GM21423 (cell line): ENCODE results near the gene SLC35D2.
A peak's percentile ranks its signal among the peaks of the same experiment; 100 is the strongest.
"Not testable (repeated sequence)": the region's sequence is repeated elsewhere in the genome, so short reads cannot be mapped to it uniquely, and the experiment has no call there.

ENCODE experiments used
- ATAC-seq: cut with Tn5 transposase; IDR thresholded peaks from one replicate; pipeline ENCODE4 v1.9.1; 2021; ENCODE audit warnings: mild to moderate bottlenecking, moderate library complexity; ENCODE audit not compliant: unreplicated experiment

The SLC35D2 gene

DNA sequence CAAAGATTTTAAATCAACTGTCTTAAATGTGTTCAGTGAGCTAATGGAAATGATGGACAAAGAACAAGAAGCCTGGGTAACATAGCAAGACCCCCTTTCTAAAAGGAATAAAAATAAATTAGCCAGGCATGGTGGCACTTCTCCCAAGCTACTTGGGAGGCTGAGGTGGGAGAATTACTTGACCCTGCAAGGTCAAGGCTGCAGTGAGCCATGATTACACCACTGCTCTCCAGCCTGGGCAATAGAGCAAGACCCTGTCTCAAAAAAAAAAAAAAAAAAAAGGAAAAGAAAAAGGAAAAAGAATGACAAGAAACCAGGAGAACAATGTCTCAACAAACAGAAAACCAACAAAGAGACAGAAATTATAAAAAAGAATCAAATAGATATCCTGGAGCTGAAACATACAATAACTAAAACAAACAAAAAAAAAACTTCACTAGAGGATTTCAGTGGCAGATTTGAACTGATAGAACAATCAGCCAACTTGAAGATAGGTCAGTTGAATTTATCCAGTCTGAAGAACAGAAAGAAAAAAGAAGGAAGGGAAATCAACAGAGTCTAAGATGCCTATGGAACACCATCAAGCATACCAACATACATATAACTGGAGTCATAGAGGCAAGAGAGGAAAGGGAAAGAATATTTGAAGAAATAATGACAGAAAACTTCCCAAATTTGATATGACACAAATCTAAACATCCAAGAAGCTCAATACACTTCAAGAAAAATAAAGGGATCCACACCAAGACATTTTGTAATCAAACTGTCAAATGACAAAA is 16.8 kb upstream of the SLC35D2 start:
- ATAC-seq = no peak

DNA sequence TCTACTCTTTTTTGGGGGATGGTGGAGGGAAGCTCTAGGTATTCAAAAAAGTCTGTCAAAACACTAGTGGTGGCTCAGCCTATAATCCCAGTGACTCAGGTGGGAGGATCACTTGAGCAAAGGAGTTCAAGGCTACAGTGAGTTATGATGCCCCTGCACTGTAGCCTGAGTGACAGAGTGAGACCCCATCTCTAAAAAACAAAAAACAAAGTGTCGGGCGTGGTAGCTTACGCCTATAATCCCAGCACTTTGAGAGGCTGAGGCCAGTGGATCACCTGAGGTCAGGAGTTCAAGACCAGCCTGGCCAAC is 15.8 kb upstream of the SLC35D2 start:
- no peak for ATAC-seq

DNA sequence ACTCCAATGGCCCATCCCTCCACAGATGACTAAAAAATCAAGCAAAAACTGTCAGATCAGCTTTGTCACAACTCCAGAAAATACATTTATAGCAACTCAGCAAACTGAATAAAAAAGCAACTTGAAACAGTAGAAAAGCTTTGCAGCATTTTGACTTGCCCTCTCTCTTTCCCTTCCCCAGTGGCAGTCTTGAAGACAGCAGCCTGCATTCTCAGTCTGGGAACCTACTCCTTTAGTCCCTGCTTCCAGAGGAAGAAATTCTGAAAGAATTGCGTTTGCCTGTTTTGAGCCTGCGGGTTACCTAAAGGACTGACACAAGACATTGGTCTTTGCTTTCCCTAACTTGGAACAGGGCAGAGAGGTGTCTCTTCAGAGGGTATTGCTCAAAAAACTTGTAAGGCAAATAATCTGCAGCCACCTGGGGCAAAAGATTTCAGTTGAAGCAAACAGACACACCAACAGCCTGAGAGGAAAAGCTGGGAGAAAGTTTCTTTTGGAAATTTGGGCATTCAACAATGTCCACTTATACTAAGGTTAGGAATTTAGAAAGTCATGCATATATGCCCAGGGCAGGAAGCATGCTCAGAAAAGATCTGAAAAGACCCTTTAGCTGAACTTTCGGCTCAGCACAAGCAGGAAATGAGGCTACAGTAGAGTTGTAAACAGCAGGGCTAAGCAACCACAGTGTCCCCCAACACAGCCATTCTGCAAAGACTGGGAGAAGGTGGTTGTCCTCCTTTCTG is 15.2 kb upstream of the SLC35D2 start:
- peak; percentile 74 for ATAC-seq

DNA sequence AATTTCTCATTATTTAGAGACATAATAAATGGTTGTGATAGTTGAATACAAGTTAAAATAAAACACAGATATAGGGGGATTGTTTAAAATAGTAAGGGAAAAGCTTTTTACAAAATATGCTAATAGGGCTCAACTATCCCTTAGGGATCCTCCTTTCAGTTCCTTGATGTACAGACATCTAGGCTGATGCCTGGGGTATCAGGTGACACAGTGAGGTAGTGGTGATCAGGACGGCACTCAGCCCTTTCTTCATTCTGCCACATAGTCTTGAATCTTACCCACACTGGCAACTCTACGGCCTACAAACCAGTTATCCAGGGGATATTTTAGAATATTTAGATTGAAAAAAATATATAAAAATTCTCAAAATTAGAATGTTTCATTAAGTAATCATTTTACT is 12.5 kb upstream of the SLC35D2 start:
- ATAC-seq = no peak

DNA sequence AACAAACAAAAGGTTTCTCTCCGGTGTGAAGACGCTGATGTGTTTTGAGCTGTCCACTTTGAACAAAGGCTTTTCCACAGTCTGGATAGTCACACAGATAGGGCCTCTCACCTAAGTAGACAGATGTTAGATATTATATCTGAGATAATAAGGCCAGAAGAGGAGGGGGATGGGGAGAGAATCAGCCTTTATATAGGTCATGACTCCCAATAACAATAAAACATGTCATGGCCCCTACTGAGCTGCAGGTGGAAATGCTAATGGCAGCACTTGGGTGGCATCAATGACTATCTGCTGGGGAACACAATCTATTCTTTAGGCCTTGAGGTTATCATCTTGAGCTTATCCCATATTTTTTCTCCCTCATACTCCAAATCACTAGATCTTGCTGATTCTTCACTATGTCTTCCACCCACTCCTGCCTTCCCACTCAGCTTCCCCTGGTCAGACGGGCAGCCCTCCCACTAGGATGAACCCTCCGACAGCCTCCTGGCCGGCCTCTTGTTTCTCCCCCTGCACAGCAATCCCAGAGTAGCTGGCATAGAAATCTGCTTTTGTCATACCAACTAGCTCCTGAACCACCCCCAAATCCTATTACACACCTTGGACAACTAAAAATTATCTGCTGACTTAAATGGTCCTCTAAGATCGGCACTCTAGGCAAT is 11.5 kb upstream of the SLC35D2 start:
- ATAC-seq = no peak

- no peak for ATAC-seq
These were observed 8.8 kb upstream of the SLC35D2 start for GRCh38 chr9:96392263-96392662.

DNA sequence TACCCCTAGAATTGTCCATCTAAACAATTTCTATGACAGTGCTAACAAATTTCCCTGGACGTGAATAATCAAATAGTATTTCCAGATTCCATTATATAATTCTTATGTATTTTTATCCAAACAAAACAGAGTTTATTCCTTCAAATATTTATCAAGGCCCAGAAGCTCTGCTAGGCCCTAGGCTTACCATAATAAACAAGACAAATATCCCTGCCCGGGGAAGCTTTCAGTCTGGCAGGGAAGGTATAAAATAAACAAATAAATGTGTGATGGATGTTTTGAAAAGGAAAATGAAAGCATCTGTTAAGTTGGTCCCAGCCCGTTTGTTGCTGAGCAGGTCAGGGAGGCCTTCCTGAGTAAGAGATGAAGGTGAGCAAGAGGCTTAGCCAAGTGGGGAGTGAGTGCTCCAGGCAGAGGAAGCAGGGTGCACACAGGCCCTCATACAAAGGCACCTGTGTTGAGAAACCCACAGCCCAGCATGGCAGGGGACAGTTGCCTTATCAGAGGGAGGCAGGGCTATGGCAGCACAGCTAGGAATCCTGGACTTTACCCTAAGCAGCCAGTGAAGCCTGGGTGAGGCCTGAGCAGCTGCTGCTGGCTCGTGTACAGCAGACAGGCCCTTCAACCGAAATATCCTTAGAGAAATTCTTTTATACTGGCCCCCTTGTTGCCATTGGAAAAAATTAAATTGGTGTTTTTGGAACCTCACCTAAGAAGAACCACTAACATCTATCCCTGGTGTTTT is 7.7 kb upstream of the SLC35D2 start:
- ATAC-seq = no peak

- no peak for ATAC-seq
These were observed 4.6 kb upstream of the SLC35D2 start for GRCh38 chr9:96388144-96388543.

- no peak for ATAC-seq
These were observed 2.6 kb upstream of the SLC35D2 start for GRCh38 chr9:96386157-96386556.

- ATAC-seq = no peak
These were observed 709 bp downstream of the SLC35D2 start for GRCh38 chr9:96382839-96383164.

DNA sequence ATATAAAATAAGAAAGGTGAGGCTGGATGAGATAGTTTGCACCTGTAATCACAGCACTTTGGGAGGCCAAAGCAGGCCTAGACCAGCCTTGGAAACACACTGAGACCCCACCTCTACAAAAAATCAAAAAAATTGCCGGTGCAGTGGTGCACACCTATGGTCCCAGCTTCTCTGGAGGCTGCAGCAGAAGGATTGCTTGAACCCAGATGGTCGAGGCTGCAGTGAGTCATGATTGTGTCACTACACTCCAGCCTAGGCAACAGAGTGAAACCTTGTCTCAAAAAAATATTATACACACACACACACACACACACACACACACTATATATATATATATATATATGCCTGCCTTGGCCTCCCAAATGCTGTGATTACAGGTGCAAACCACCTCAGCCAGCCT is 1.3 kb downstream of the SLC35D2 start:
- ATAC-seq = no peak

DNA sequence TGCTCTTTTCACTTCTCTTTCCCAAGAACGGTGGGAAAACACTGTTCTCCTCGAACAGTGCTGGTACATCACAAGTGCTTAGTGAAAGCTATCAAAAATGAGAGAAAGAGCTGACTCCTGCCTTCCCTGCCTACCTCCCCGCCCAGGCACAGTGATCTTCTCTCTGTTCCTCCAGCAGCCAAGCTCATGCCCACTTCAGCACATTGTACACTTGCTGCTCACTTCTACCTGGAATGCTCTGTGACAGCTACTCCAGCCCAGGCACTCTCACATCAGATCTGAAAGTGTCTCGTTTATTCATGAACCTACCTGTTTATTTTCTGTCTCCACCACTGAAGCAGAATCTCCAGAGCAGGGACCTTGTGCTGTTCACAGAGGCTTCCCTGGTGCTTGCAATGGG is 1.8 kb downstream of the SLC35D2 start:
- no peak for ATAC-seq

- ATAC-seq = no peak
These were observed 2.4 kb downstream of the SLC35D2 start for GRCh38 chr9:96381125-96381524.

- ATAC-seq = no peak
These were observed 4.0 kb downstream of the SLC35D2 start for GRCh38 chr9:96379461-96379860.

DNA sequence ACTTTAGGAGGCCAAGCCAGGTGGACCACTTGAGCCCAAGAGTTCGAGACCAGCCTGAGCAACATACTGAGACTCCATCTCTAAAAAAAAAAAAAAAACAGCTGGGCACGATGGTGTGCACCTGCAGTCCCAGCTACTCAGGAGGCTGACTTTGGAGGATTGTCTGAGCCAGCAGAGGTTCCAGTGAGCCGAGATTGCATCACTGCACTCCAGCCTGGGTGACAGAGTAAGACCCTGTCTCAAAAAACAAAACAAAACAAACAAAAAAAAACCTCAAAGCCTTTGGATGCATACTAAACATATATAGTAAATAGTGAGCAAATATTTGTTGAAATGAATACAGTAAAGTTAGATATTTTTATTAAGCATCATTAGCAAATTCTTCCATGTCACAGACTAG is 5.3 kb downstream of the SLC35D2 start:
- no peak for ATAC-seq

- no peak for ATAC-seq
These were observed 6.3 kb downstream of the SLC35D2 start for GRCh38 chr9:96376891-96377874.

- ATAC-seq = not testable (repeated sequence)
These were observed 8.0 kb downstream of the SLC35D2 start for GRCh38 chr9:96375507-96375906.

- no peak for ATAC-seq
These were observed 15.6 kb downstream of the SLC35D2 start for GRCh38 chr9:96367943-96368342.

DNA sequence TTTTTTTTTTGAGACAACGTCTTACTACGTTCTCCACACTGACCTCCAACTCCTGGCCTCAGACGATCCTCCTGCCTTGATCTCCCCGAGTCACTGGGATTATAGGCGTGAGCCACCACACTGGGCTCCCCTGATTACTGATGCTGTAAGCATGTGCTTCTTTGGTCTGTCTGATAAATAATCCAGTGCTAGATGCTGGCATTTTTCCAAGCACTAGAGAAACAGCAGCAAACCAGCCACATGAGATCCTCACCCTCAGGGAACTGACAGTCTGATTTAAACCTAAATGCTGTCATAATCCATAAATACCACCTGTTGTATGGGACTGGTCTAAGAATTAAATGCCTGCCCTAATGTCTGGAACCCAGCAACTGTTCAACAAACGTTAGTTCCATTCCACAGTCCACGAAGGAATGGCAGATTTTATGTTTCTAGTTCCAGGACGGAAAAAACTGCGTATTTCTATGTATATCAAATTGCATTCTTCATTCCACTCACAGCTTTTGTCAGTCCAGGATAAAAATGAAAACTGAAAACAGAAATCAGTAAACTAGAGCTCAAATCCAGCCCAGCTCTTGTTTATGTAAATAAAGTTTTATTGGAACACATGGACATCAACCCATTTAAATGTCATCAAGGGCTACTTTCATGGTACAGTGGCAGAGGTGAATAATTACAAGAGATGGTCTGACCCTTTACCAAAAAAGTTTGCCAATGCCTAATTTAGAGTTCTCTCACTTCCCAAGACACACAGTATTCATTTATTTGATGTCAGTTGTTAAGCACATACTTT is 20.1 kb downstream of the SLC35D2 start:
- no peak for ATAC-seq

DNA sequence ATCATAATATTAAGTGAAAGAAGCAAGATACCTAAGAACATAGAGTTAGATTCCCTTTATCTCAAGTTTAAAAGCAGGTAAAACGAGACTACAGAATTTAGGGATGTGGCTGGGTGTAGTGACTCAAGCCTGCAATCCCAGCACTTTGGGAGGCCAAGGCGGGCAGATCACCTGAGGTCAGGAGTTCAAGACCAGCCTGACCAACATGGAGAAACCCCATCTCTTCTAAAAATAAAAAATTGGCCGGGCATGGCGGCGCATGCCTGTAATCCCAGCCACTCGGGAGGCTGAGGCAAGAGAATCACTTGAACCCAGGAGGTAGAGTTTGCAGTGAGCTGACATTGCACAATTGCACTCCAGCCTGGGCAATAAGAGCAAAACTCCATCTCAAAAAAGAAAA is 21.4 kb downstream of the SLC35D2 start:
- not testable (repeated sequence) for ATAC-seq
